ENCODE measurements around the gene TMEM9.

DNA sequence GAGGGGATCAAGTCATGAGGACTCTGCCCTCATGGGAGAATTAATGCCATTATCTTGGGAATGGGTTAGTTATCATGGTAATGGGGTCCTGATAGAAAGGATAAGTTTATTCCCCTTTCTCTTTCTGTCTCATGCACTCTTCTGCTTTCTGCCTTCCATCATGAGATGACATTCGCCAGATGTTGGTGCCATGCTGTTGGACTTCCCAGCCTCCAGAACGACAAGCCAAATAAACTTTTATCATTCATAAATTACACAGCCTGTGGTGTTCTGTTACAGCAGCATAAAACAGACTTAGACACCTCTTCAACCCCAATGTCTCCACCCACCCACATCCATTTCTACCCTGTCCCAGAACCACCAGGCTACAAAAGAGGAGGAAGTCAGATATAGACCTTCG, 24.4 kb upstream of the TMEM9 start:
- TF ChIP-seq, protein P1, sequence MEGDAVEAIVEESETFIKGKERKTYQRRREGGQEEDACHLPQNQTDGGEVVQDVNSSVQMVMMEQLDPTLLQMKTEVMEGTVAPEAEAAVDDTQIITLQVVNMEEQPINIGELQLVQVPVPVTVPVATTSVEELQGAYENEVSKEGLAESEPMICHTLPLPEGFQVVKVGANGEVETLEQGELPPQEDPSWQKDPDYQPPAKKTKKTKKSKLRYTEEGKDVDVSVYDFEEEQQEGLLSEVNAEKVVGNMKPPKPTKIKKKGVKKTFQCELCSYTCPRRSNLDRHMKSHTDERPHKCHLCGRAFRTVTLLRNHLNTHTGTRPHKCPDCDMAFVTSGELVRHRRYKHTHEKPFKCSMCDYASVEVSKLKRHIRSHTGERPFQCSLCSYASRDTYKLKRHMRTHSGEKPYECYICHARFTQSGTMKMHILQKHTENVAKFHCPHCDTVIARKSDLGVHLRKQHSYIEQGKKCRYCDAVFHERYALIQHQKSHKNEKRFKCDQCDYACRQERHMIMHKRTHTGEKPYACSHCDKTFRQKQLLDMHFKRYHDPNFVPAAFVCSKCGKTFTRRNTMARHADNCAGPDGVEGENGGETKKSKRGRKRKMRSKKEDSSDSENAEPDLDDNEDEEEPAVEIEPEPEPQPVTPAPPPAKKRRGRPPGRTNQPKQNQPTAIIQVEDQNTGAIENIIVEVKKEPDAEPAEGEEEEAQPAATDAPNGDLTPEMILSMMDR (IDR thresholded peaks at IDR 0.05), result no peak
- no peak for TF ChIP-seq POLR2A (IDR thresholded peaks at IDR 0.05)
